Body of pancreas (tissue), 4 donors: Measurements from ENCODE around the gene MEAF6.

Source experiments
- POLR2A ChIP-seq, 3 donors: fragments of 450-650 bp; IDR thresholded peaks; one replicate each; pipeline ENCODE4 v1.6.1; 2016; ENCODE audit warnings: antibody characterized with exemption in 3 of 3, mild to moderate bottlenecking in 2 of 3
- TF ChIP-seq, protein P1 (sequence below), 7 experiments: fragments of 450-650 bp in 4 of 7; fragments of 200-600 bp in 3 of 7; sonication (generic) in 3 of 7; IDR thresholded peaks; one replicate each; pipeline ENCODE4 v1.5.1; 2016 to 2019; ENCODE audit warnings: antibody characterized with exemption in 7 of 7

DNA sequence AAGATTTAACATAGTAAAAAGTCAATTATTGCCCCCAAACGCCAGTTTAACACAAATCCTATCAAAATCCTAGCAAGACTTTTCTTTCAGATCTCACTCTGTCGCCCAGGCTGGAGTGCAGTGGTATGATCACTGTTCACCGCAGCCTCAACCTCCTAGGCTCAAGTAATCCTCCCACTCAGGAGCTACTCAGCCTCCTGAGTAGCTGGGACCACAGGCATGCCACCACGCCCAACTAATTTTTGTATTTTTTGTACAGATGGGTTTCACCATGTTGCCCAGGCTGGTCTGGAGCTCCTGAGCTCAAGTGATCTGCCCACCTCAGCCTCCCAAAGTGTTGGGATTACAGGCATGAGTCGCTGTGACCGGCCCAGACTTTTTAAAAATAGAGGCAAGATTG is 34.8 kb upstream of the MEAF6 start:
- TF ChIP-seq, protein P1, sequence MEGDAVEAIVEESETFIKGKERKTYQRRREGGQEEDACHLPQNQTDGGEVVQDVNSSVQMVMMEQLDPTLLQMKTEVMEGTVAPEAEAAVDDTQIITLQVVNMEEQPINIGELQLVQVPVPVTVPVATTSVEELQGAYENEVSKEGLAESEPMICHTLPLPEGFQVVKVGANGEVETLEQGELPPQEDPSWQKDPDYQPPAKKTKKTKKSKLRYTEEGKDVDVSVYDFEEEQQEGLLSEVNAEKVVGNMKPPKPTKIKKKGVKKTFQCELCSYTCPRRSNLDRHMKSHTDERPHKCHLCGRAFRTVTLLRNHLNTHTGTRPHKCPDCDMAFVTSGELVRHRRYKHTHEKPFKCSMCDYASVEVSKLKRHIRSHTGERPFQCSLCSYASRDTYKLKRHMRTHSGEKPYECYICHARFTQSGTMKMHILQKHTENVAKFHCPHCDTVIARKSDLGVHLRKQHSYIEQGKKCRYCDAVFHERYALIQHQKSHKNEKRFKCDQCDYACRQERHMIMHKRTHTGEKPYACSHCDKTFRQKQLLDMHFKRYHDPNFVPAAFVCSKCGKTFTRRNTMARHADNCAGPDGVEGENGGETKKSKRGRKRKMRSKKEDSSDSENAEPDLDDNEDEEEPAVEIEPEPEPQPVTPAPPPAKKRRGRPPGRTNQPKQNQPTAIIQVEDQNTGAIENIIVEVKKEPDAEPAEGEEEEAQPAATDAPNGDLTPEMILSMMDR (IDR thresholded peaks at IDR 0.05) = no peak
- TF ChIP-seq POLR2A (IDR thresholded peaks at IDR 0.05) = no peak
